GM12891 (cell line): ENCODE results near the gene PHF19.

Experiments used
- SPI1 ChIP-seq: IDR thresholded peaks from 2 replicates; pipeline ENCODE4 v1.6.1; 2011; ENCODE audit warnings: low read depth, low read length, control low read depth
- TAF1 ChIP-seq: IDR thresholded peaks from 2 replicates; pipeline ENCODE4 v1.6.1; 2011; ENCODE audit warnings: low read depth, low read length, control low read depth

DNA sequence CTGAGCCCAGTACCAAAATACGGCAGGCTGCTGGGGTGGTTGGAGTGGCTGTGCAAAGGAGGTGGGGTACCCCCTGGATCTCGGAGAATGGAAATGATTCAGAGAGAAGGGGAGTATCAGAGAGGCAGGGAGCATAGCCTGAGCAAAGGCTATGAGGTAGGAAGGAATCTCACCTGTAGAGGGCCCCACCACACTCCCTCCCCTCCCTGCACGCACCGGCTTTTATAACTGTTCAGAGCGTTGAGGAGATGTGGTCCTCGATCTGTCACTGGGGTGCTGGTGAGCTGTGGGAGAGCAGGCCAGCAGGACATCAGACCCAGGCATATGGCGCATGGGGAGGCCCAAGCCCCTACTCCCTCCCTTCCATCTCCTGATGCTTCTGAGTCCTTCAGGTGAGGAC lies 13.2 kb downstream of the PHF19 start:
- TF ChIP-seq TAF1 (no peak), SPI1 (no peak)
